ENCODE results near the gene UBE2L5. TPM values are rescaled to one million over a fixed set of nuclear protein-coding genes. Genes with fewer than 3 reads are reported as not detected.

UBE2L5 gene
- not detected in 2 replicates for total RNA-seq

GRCh38 chr13:30422054-30422839 lies at the start of gene UBE2L5:
TSS of gene UBE2L5 (plus strand) at chr13:30422493. CDS start at chr13:30427991, 5,498 bp downstream.

DNA sequence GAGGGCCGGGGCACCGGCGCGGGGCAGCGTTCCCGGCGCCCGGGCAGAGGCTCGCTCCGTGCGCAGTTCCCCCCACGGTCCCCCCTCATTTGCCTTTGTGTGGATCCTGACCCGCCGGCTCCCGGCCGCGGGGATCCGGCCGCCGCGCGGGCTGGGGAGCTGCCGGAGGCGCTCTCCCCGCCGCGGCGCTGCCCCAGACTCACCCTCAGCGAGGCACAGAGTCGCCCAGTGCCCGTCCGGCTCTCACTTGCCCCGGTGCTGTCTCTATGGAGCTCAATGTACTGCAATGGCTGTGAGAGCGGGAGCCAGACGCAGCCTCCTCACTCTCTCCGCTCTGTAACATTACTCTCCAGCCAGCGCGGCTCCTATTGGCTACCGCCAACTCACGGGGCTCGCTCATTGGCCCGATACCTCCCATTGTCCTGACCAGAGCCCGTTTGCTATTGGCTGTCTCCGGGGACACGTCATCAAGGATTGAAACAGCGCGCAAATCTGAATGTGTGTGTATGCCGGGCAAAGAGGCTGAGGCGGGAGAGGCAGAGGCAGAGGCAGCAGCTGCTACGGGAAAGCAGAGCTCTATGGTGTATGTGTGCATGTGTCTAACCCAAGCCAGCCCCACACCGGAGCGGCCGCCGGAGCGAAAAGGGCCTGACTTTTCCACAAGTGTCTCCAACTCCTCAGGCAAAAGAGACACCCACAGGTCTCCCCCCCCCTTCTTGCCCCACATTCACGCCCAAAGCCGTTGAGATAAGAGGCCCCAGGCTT lies 43.5 kb downstream of the UBE2L5 start, which contains the start of gene HMGB1:
Gene HMGB1 (minus strand): TSS at position 344 of the 765 bp plus-strand sequence. CDS start 2,256 bp downstream, outside the sequence.

Other genes with a start within 250 kb of the UBE2L5 start
- gene KATNAL1, start 114.9 kb upstream of the UBE2L5 start, total RNA-seq = 17.0 and 27.6 TPM in 2 replicates
- 142 and 390 TPM in 2 replicates for gene HMGB1, start 43.4 kb downstream of the UBE2L5 start, total RNA-seq
- 16.7 and 22.8 TPM in 2 replicates for gene USPL1, start 195.4 kb downstream of the UBE2L5 start, total RNA-seq